Measurements from ENCODE around the gene S100A9. TPM values are rescaled to one million over a fixed set of nuclear protein-coding genes. Genes with fewer than 3 reads are reported as not detected.

The S100A9 gene
- total and polyA plus RNA-seq, 2 of the 4 experiments (the other 2 are of a cell fraction) = not detected

GRCh38 chr1:153387785-153388184 is 30.1 kb downstream of the S100A9 start:
- ATAC-seq (ENCODE audit: low read depth) (no peak), DNase-seq (no peak)
- H4K20me1 ChIP-seq (ENCODE audit: insufficient read depth, low read length) = no peaks in the 10 kb centered on the region
- BruUV-seq (replicated peaks) = no TSS peak
- H3K27me3 ChIP-seq (ENCODE audit: control insufficient read depth, insufficient read depth, low read length) = no peaks in the 10 kb centered on the region; the same call in 1 of the 2 replicates
- no peaks in the 10 kb centered on the region for H3K9me3 ChIP-seq (ENCODE audit: control insufficient read depth, insufficient read depth, low read length)
- ChIA-PET CTCF (no interaction called here), POLR2A (ENCODE audit: unreplicated experiment) (no interaction called here)
- H3K23ac ChIP-seq (ENCODE audit: low read depth, low read length) = no peak overlapping the region
- H3K27ac ChIP-seq (ENCODE audit: insufficient read depth, low read length) = no peak overlapping the region
- H3K36me3 ChIP-seq (ENCODE audit: control insufficient read depth, insufficient read depth, low read length) = no peaks in the 10 kb centered on the region
- no peak overlapping the region for H3K4me2 ChIP-seq (ENCODE audit: low read depth, low read length)
- no peak overlapping the region for H3K14ac ChIP-seq (replicated peaks; ENCODE audit: low read depth, low read length)
- H3K4me1 ChIP-seq (ENCODE audit: control insufficient read depth, insufficient read depth, low read length) = no peaks in the 10 kb centered on the region
- H3K9me1 ChIP-seq (ENCODE audit: insufficient read depth, low read length) = no peaks in the 10 kb centered on the region
- H3K9ac ChIP-seq (ENCODE audit: low read depth, low read length) = no peak overlapping the region
- no peak overlapping the region for H2AK9ac ChIP-seq (replicated peaks; ENCODE audit: low read depth, low read length, poor library complexity)
- no peak overlapping the region for H2BK5ac ChIP-seq (ENCODE audit: low read depth, low read length, poor library complexity, severe bottlenecking)
- intact Hi-C loops (cut with micrococcal nuclease) (no loop called here), dilution Hi-C loops (cut with HindIII; ENCODE audit: low sequenced_read_pairs, unreplicated experiment) (no loop called here), in situ Hi-C loops (cut with MboI; ENCODE audit: low sequenced_read_pairs) (no loop called here)
- H4K8ac ChIP-seq (ENCODE audit: low read depth in 2 of 2, low read length in 2 of 2) = no peak overlapping the region
- H3K4ac ChIP-seq (ENCODE audit: low read depth, low read length) = no peak overlapping the region
- no peak overlapping the region for H3K4me3 ChIP-seq (ENCODE audit: insufficient read depth, low read depth, low read length)
- H2AK5ac ChIP-seq (ENCODE audit: low read depth, low read length) = no peak overlapping the region
- no peak overlapping the region for H2BK15ac ChIP-seq (ENCODE audit: low read depth, low read length)
- no peak overlapping the region for H4K91ac ChIP-seq (ENCODE audit: insufficient read depth, low read depth, low read length)
- no peak overlapping the region for H3K56ac ChIP-seq (ENCODE audit: extremely low read depth, insufficient read depth, low read length)
- WGBS, 2 experiments (ENCODE audit: extremely low coverage in 2 of 2, insufficient read length in 1 of 2) = 25% methylated on average over 4 of the region's 4 CpGs; no CpG with 5 or more reads in 1 of the 2 experiments
- no peak overlapping the region for H3K18ac ChIP-seq (ENCODE audit: low read depth, low read length)
- H4K5ac ChIP-seq (ENCODE audit: low read depth, low read length) = no peak overlapping the region
- TF ChIP-seq MAFK (IDR thresholded peaks at IDR 0.05; ENCODE audit: low read depth, low read length) (no peak), MAZ (IDR thresholded peaks at IDR 0.05; ENCODE audit: borderline replicate concordance, low read depth, low read length) (no peak), SMC3 (IDR thresholded peaks at IDR 0.05; ENCODE audit: low read depth, low read length) (no peak), USF2 (IDR thresholded peaks at IDR 0.05; ENCODE audit: low read depth, low read length) (no peak), RCOR1 (IDR thresholded peaks at IDR 0.05; ENCODE audit: insufficient replicate concordance, low read length) (no peak), CTCF (conservative IDR thresholded peaks at IDR 0.05; ENCODE audit: low read depth, low read length) (no peak)
- no peak overlapping the region for H2AFZ ChIP-seq (replicated peaks; ENCODE audit: low read length, poor library complexity)
- no peak overlapping the region for H2BK20ac ChIP-seq (ENCODE audit: low read depth, low read length)
- no peak overlapping the region for H2BK120ac ChIP-seq (ENCODE audit: low read depth, low read length)
- H3K79me1 ChIP-seq (ENCODE audit: low read depth in 1 of 2, low read length in 2 of 2) = no peaks in the 10 kb centered on the region
